ENCODE data around the gene ATXN2.

DNA sequence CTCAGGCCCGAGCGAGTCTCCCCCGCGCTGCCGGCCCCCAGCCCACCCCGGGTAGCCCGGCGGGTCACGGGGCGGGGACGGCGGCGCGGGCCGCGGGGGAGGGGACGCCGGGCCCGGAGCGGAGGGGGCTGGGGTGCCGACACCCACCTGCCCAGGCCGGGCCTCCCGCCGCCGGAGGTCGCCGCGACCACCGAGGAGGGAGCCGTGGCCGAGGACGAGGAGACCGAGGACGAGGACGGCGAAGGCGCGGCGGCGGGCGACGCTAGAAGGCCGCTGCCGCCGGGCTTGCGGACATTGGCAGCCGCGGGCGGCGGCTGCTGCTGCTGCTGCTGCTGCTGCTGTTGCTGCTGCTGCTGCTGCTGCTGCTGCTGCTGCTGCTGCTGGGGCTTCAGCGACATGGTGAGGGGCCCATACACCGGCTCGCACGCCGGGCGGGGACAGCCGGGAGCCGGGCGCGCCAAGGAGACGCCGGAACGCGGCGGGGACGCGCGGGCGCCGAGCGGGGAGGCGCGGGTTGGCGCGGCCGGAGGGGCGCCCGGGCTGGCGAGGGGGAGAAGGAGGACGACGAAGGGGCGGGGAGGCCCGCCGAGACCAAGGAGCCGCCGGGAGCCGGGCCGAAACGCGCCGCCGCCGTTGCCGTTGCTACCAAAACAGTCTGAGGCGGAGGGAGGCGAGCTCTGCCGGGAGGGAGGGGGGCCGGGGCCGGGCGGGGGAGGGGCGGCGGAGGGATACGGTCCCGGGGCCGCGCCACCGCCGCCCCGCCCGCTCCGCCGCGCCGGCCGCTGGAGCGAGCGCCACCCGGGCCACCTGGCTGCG lies at the start of gene ATXN2:
- TF ChIP-seq ARID3B (CRISPR knock-in tag; IDR thresholded peaks at IDR 0.05; ENCODE audit: borderline replicate concordance) (no peak), RFX5 (IDR thresholded peaks at IDR 0.05; ENCODE audit: low read depth, low read length) (no peak), EWSR1 (IDR thresholded peaks at IDR 0.05; ENCODE audit: borderline replicate concordance, low read depth, partially characterized antibody) (no peak), NFIC (IDR thresholded peaks at IDR 0.05) (no peak), CTCF (IDR thresholded peaks at IDR 0.05 in 2 of 3, conservative IDR thresholded peaks at IDR 0.05 in 1 of 3; ENCODE audit: insufficient read depth in 2 of 3, low read depth in 1 of 3, low read length in 3 of 3) (no peak)

All from K562 (cell line).